HG02571 (cell line): ENCODE results near the gene METAP2.
A peak's percentile ranks its signal among the peaks of the same experiment; 100 is the strongest.
"Not testable (repeated sequence)": the region's sequence is repeated elsewhere in the genome, so short reads cannot be mapped to it uniquely, and the experiment has no call there.

ENCODE experiments used
- ATAC-seq: cut with Tn5 transposase; IDR thresholded peaks from one replicate; pipeline ENCODE4 v1.9.1; 2021; ENCODE audit warnings: mild to moderate bottlenecking, moderate library complexity; ENCODE audit not compliant: unreplicated experiment

Gene METAP2

DNA sequence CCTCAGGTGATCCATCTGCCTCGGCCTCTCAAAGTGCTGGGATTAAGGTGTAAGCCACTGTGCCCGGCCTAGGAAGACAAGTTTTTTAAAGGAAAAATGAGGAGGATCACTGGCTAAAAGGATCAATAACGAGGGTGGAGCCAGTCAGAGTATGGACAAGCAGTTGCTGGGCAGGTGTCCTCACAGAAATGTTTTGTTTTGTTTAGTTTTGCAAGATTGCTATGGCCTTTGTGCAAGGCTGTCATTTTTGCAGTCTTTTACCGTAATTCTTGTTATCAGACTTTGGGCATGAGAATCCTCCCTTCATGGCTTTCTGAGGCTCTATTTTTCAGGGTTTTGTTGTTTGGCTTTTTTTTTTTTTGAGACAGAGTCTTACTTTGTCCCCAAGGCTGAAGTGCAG, 11.9 kb upstream of the METAP2 start:
- ATAC-seq: no peak

DNA sequence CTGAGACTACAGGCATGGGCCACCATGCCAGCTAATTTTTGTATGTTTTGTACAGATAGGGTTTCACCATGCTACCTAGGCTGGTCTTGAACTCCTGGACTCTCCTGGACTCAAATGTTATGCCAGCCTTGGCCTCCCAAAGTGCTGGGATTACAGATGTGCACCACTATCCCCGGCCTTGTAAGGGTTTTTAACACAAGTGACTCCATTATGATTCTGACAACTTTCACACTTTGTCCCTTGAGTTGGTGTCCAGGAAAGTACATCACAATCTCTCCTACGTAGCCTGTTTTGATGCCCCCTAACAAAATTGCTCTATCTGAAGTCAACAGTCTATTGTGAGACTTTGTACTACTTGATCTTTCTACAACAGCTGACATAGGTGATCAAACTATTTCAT, 11.4 kb upstream of the METAP2 start:
- ATAC-seq: no peak

DNA sequence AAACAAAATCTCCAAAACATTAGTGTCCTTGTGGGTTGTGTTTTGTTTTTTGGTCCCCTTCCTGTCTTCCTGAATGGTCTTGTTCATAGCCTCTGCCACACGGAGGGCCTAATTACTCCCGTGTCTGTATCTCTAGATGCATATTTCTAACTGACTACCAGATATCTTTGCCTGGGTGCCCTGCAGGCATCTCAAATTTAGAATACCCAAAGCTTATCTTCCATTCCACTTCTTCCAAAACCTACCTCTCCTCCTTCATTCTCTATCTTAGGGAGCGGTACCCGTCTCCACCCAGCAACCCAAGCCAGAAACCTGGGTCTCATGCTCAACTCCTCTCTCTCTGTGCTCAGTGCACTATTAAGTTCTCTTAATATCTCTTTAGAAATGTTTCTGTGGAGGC, 10.9 kb upstream of the METAP2 start:
- ATAC-seq: no peak

DNA sequence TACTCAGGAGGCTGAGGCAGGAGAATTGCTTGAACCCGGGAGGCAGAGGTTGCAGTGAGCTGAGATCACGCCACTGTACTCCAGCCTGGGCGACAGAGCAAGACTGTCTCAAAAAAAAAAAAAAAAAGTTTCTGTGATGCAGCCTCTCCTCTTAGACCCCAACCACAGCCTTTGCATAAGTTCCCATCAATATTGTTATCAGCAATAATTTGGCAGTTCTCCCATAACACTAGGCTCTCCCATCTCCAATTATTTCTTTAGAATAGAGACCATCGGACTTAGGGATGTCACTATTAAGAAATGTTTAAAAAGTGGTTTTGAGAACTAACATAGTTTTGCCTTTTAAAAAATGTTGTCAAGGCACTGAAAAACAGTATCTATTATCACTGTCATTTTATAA, 10.2 kb upstream of the METAP2 start:
- ATAC-seq: not testable (repeated sequence)

DNA sequence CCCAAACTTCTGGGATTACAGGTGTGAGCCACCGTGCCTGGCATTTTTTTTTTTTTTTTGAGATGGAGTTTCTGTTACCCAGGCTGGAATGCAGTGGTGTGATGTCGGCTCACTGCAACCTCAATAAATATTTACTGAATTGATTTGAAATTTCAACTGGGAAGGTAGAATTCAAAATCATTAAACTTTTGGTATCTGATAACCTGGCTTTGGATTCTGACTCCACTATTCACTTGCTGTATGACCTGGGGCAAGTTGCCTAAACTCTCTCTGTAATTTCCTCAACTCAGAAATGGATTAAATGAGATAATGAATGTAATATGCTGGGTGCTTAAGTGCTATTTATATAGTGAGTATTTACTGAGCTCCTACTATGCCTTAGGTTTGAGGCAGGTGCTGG, 8.7 kb upstream of the METAP2 start:
- no peak for ATAC-seq

DNA sequence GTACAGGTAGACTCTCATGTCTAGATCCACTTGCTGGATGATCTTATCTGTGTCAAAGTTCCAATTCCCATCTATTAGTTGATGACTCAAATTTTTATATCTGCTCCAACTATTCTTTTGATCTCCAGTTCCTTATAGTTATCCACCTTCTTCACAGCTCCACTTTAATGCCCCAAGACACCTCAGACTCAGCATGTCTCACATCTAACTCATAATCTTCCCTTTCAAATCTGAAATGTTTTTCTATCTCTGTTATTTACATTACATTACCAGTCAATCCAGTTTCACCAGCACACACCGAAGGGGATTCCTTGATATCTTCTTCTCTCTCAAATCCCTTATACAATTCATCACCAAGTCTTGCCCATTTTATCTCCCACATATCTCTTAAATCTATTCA, 3.7 kb upstream of the METAP2 start:
- ATAC-seq: no peak

DNA sequence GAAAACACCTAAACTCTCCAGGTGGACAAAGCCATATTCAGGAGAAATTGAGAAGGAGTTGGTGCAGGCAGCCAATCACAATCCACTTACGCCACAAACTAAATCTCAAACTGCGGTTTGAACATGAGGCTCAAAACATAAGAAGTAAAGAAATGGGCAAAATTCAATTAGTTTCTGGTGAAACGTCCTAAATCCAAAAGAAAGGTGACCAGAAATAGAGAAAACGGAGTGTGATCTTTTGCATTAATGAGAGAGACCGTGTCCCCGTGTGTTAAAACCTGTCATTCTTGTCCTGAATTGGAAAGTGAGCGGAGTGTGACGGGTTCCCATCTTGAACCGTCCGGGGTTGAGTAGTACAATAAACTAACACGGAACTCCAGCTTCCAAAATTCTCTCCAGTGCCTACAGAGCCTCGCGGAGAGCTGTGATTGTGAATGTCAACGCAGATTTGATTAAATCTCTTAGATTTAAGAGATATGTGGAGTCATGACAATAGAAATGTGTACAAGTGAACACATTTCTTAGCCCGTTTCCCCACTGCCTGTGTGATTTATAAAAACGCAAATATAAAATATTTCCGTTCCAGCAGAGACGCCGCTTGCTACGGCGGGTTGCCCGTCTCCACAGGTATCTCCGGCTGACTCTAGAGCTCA, 595 bp upstream of the METAP2 start:
- peak; percentile 24 for ATAC-seq

DNA sequence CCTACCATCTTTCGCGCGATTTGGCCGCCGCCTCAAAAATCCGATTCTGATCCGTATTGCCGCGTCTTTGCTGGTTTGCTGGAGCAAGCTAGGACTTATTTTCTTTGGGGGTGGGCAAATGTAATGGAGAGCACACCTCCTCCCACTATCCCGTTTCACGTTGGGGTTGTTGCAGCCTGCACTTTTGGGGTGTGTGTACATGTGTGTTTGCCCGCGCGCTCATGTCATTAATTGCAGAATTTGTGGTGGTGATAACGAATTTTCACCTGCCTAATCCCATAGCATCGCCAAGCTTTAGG, 657 bp downstream of the METAP2 start:
- no peak for ATAC-seq

DNA sequence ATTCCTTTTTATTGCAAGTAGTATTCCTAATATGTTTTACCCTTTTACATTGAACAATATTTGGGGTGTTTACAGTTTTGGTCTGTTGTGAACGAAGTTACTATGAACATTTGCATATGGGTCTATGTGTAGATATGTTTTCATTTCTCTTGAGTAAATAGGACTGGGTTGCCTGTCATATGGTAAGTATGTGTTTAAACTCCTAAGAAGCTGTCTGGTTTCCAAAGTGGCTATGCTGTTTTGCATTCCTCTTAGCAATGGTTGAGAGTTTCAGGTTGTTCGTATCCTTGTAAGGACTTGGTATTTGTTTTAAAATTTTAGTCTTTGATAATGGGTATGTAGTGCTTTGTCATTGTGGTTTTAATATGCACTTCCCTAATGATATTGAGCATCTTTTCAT, 6.3 kb downstream of the METAP2 start:
- no peak for ATAC-seq

DNA sequence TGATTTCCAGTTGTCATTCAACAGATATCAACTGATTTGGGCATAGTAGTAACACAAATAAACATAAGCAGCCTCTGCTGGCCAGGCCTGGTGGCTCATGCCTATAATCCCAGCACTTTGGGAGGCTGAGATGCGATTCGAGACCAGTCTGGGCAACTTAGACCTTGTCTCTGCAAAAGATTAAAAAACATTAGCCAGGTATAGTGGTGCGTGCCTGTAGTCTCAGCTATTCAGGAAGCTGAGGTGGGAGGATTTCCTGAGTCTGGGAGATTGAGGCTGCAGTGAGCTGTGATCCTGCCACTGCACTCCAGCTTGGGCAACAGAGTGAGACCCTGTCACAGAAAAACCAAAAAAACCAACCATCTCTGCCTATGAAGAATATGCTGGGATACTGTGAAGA, 7.1 kb downstream of the METAP2 start:
- no peak for ATAC-seq

DNA sequence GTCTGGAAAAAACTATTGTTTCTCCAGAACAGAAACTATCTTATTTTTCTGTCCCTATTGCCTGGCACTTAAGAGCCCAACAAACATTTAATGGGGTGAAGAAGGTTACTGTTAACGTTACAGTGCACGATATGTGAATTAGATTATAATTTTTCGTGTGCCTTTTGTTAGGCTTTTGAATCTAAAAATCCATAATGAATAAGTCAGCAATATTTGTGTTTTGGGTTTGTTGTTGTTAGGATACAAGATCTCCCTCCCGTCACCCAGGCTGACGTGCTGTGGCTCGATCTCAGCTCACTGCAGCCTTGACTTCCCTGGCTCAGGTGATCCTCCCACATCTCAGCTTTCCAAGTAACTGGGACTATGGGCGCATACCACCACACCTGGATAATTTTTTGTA, 7.9 kb downstream of the METAP2 start:
- ATAC-seq: no peak

DNA sequence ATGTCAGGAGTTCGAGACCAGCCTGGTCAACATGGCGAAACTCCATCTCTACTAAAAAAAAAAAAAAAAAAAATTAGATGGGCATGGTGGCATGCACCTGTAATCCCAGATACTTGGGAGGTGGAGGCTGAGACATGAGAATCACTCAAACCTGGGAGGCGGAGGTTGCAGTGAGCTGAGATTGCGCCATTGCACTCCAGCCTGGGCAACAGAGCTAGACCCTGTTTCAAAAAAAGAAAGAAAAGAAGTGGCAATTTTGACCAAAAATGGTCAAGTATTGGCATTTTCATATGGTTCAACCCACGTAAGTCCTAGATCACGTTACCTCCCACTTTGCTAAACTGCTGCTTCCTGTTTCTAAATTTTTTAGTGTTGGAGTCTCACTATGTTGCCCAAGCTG, 8.6 kb downstream of the METAP2 start:
- not testable (repeated sequence) for ATAC-seq

DNA sequence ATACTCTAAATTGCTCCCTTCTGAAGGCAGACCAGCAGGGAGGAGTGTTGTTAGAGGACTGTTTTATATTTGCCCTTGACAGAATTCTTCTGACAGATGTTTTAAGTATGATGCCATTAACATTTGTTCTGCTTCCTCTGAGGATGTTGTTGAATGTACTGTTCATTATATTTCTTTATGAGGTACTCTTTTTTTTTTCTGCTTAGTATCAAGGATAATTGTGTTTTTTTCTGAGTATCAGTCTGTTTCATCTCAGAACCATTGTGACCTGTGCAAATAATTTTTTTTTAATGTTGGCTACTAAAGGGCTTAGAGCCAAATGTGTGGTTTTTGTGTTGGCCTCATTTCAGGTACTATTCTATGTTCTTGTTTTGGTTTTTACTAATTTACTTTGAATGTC, 10.6 kb downstream of the METAP2 start:
- ATAC-seq: no peak

DNA sequence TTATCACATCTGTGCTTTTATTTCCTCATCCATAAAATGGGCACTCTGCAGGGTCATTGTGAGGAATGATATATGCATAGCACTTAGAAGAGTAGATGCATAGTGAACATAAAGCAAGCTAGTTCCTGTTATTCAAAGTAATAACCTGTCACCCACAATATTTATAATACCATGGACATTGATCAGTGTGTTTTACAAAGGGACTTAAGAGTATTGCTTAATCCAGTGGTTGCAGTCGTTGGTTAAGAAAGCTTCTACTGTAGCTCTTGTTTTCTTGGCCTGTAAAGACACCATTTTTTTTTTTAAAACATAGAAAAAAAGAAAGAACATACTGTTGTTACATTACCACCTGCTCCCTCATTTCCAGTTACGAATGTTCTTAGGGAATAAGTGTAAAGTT, 13.1 kb downstream of the METAP2 start:
- ATAC-seq: no peak

DNA sequence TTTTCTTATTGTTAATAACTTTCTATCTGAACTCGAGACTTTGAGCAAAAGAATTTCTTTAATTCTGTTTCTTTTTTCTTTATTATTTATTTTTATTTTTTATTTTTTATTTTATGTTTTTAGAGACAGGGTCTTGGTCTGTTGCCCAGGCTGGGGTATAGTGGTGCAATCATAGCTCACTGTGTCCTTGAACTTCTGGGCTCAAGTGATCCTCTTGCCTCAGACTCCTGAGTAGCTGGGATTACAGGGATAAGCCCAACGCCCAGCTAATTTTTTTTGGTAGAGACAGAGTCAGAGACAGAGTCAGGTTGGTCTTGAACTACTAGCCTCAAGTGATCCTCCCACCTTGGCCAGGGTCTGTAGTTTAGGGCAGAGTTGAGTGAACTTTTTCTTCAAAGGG, 18.5 kb downstream of the METAP2 start:
- ATAC-seq: no peak

DNA sequence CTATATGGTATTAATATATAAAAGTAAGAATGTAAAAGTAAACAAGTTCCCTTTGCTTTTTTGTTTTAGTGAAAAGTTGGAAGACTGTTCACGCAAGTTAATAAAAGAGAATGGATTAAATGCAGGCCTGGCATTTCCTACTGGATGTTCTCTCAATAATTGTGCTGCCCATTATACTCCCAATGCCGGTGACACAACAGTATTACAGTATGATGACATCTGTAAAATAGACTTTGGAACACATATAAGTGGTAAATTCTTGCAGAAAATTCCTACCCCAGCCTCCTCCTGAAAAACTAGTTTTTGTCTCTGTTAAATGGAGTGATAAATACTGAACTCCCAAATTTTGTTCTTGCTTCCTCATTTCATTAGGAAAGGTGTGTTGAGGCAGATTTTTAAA, 20.9 kb downstream of the METAP2 start:
- no peak for ATAC-seq

DNA sequence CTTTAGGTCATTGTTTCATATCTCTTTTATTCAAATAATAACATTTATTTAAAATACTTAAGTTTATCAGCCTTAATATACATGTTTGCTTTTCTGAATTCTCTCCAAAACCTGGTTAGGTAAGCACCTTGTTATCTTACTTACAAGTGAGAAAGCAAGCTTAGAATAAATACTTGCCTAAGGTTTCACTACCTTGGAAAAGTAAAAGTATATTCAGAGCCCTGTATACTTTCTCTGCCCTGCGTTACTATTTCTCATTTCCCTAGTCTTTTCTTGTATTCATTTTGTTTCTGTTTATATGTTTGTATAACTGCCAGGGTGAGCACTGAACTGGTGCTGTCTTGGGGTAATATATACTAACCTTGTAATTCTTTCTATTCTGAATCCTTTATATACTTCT, 21.5 kb downstream of the METAP2 start:
- ATAC-seq: no peak

DNA sequence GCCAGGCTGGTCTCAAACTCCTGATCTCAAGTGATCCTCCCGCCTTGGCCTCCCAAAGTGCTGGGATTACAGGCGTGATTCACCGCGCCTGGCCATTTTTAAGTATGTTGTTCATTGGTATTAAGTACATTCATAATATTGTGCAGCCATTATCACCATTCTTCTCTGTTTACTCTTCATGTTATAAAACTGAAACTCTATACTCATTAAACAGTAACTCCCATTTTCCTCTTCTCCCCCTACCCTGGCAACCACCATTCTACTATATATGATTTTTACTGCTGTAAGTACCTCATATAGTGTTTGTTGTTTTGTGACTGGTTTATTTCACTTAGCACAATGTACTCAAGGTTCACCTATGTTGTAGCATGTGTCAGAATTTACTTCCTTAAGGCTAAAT, 23.1 kb downstream of the METAP2 start:
- ATAC-seq: no peak

DNA sequence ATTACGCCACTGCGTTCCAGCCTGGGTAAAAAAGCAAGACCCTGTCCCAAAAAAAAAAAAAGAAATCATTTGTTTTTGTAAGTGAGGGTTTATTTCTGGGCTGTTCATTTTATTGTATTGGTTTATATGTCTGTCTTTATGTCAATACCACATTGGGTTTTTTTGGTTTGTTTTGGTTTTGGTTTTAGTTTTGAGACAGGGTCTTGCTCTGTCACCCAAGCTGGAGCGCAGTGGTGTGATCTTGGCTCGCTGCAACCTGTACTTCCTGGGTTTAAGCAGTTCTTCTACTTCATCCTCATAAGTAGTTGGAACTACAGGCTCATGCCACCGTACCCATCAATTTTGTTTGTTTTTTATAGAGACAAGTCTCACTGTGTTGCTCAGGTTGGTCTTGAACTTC, 25.0 kb downstream of the METAP2 start:
- no peak for ATAC-seq

DNA sequence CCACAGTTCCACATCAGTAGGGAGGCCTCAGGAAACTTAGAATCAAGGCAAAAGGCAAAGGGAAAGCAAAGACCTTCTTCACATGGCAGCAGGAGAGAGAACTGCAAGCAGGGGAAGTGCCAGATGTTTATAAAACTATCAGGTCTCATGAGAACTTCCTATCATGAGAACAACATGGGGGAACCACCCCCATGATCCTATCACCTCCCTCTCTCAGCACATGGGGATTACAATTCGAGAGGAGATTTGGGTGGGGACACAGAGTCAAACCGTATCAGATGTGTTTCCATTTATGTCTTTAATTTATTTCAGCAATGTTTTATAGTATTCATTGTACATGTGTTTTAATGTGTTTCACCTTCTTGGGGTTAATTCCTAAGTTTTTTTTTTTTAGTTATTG, 25.8 kb downstream of the METAP2 start:
- no peak for ATAC-seq

DNA sequence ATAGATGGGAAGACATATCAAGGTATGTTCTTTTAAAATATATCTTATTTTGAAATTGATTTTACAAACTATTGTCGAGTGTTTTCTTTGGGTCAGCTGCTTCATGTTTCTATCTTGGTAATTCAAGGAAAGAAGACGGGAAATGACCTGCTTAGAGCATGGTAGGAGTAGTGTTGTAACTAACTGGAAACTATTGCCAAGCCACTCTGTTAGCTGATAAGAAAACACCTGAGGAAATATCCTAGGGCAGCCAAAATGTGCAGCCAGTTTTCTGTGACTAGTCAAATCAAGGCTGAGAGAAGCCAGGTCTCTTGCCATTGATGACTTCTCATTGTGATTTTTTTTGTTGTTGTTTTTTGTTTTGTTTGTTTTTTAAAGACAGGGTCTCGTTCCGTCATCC, 30.2 kb downstream of the METAP2 start:
- no peak for ATAC-seq

DNA sequence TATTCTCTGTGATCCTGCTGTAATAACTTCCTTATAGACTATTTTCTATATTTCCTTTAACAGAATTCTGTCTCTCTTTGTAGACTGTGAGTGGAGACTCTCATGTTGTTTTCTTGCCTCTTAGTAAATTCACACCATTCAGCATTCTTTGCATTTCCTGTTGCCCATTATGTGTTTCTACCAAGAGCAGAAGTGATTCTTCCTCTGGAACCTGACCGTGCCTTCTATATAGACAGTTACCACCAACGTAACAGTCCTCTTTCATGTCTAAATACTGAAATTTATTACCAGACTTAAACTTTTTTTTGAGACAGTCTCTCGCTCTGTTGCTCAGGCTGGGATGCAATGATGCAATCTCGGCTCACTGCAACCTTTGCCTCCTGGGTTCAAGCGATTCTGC, 31.1 kb downstream of the METAP2 start:
- ATAC-seq: no peak

DNA sequence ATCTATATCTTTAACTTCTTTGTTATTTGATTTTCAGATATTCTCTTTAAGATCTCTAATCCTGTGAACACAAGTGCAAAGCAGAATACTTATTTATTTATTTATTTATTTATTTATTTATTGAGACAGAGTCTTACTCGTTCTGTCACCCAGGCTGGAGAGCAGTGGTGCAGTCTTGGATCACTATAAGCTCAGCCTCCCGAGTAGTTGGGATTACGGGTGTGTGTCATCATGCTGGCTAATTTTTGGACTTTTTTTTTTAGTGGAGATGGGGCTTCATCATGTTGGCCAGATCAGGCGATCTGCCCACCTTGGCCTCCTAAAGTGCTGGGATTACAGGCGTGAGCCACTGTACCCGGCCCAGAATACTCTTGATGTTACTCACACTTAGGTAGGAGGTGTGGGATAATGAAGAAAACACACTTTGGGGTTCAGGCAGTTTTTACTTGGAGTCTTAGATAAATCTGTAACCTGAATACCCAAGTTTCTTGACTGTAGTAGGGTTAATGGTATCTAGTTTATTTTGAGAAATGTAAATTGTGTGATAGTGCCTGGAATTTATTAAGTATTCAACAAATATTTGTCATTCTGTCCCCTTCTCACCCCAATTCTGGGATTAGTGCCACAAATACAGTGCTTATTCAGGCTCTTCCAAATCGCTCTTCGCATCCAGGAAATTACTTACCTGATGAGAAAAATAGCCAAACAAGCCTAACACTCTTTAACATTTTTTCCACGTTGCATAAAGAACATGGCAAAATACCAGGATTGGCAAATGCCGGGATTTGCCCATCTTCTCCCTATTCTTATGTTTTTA, 33.0 kb downstream of the METAP2 start:
- no peak for ATAC-seq
